Keratinocyte (primary cell): ENCODE data around the gene VIT. TPM values are rescaled to one million over a fixed set of nuclear protein-coding genes. Genes with fewer than 3 reads are reported as not detected.

Source experiments
- DNase-seq: peaks from one replicate; pipeline ENCODE4 v3.0.0-alpha.2; 2011; ENCODE audit warnings: low read depth, missing footprints, low spot score
- FAIRE-seq: peaks from 2 replicates; lab custom pipeline; 2011; peaks lifted over from hg19 to GRCh38; lab: Jason Lieb, UNC
- H2AFZ ChIP-seq: 2 replicates; pipeline ENCODE4 v1.6.0; 2012; ENCODE audit warnings: low read length, control low read depth, inconsistent platforms; ENCODE audit not compliant: control insufficient read depth
- H3K27ac ChIP-seq: 2 replicates; pipeline ENCODE4 v1.5.1; 2011; ENCODE audit warnings: low read length; ENCODE audit not compliant: control insufficient read depth, insufficient read depth
- H3K27me3 ChIP-seq: 3 replicates; pipeline ENCODE4 v1.6.0; 2011; ENCODE audit warnings: low read length; ENCODE audit not compliant: control insufficient read depth, insufficient read depth; ENCODE audit errors: extremely low read depth
- H3K36me3 ChIP-seq, 2 experiments: 2 replicates in 1 of 2; 3 replicates in 1 of 2; pipeline ENCODE4 v1.5.1; 2011; ENCODE audit warnings: low read length in 2 of 2, mild to moderate bottlenecking in 1 of 2; ENCODE audit not compliant: control insufficient read depth in 2 of 2, insufficient read depth in 2 of 2; ENCODE audit errors: extremely low read depth in 1 of 2
- H3K4me1 ChIP-seq: 3 replicates; pipeline ENCODE4 v1.5.1; 2011; ENCODE audit warnings: low read length; ENCODE audit not compliant: control insufficient read depth, insufficient read depth; ENCODE audit errors: extremely low read depth
- H3K4me2 ChIP-seq: 3 replicates; pipeline ENCODE4 v1.6.0; 2011; ENCODE audit warnings: low read depth, low read length; ENCODE audit not compliant: control insufficient read depth, insufficient read depth; ENCODE audit errors: extremely low read depth
- H3K4me3 ChIP-seq, 3 experiments: fragments of 200-600 bp in 1 of 3; sonication (generic) in 1 of 3; 2 replicates in 2 of 3; 3 replicates in 1 of 3; pipeline ENCODE4 v1.5.1; 2011 to 2016; ENCODE audit warnings: low read length in 3 of 3, mild to moderate bottlenecking in 3 of 3, control low read depth in 2 of 3, inconsistent platforms in 1 of 3, low read depth in 1 of 3, mixed read lengths in 1 of 3, mixed run types in 1 of 3, moderate library complexity in 1 of 3; ENCODE audit not compliant: control insufficient read depth in 2 of 3, insufficient read depth in 2 of 3; ENCODE audit errors: extremely low read depth in 1 of 3
- H3K79me2 ChIP-seq: 2 replicates; pipeline ENCODE4 v1.6.0; 2012; ENCODE audit warnings: low read length; ENCODE audit not compliant: control insufficient read depth, insufficient read depth
- H3K9ac ChIP-seq: 3 replicates; pipeline ENCODE4 v1.6.0; 2011; ENCODE audit warnings: low read length; ENCODE audit not compliant: control insufficient read depth, insufficient read depth; ENCODE audit errors: extremely low read depth
- H3K9me1 ChIP-seq: 3 replicates; pipeline ENCODE4 v1.6.0; 2011; ENCODE audit warnings: low read length; ENCODE audit not compliant: control insufficient read depth, insufficient read depth; ENCODE audit errors: extremely low read depth
- H3K9me3 ChIP-seq: 2 replicates; pipeline ENCODE4 v1.5.1; 2012; ENCODE audit warnings: low read depth, low read length; ENCODE audit not compliant: control insufficient read depth
- H4K20me1 ChIP-seq: 3 replicates; pipeline ENCODE4 v1.6.0; 2011; ENCODE audit warnings: low read length; ENCODE audit not compliant: control insufficient read depth, insufficient read depth; ENCODE audit errors: extremely low read depth
- CTCF ChIP-seq, 3 experiments: IDR thresholded peaks in 1 of 3; conservative IDR thresholded peaks in 1 of 3; optimal IDR thresholded peaks in 1 of 3; 2 replicates in 2 of 3; 3 replicates in 1 of 3; pipeline versions ENCODE3 to v1.5.1; 2011; ENCODE audit warnings: low read length in 3 of 3, mild to moderate bottlenecking in 3 of 3, moderate library complexity in 2 of 3, control low read depth in 1 of 3, inconsistent platforms in 1 of 3; ENCODE audit not compliant: insufficient read depth in 2 of 3; ENCODE audit errors: extremely low read depth in 1 of 3
- EZH2 ChIP-seq: IDR thresholded peaks from one replicate; pipeline ENCODE4 v1.6.1; 2012; ENCODE audit warnings: inconsistent platforms, mild to moderate bottlenecking, low read length, moderate library complexity
- dilution Hi-C: fragments of 300-500 bp; cut with MboI; formaldehyde crosslinking; loops from one replicate; pipeline ENCODE4 v1.7.0; 2020; ENCODE audit warnings: low sequenced_read_pairs; ENCODE audit not compliant: extremely low pct_ligation_motif_present
- polyA plus RNA-seq, 5 experiments: library from polyadenylated mRNA; depleted of rRNA in 3 of 5; stranded (reverse) in 3 of 5; stranded (forward) in 1 of 5; unstranded in 1 of 5; fragments of >200 nt; gene quantifications; 1 replicate in 1 of 5; 2 replicates in 3 of 5; 3 replicates in 1 of 5; pipeline versions ENCODE4 v1.2.1 to v1.2.3, GENCODE V29; 2011 to 2012; ENCODE audit warnings: missing spikeins in 2 of 5, low read depth in 1 of 5, low replicate concordance in 1 of 5

VIT gene
- polyA plus RNA-seq, 1 donor (not counting 4 experiments of a cell fraction or from before 2014, with no cell fraction given), result 0.79 TPM

GRCh38 chr2:36701391-36701795, 4.9 kb downstream of the VIT start:
- Histone ChIP-seq H3K36me3 (no peaks in the 10 kb centered on the region), H3K4me2 (peak overlapping the region; percentile 80), H3K9me3 (no peaks in the 10 kb centered on the region), H4K20me1 (no peaks in the 10 kb centered on the region), H3K79me2 (no peaks in the 10 kb centered on the region), H3K27me3 (no peaks in the 10 kb centered on the region), H2AFZ (peak overlapping the region; percentile 70), H3K9me1 (no peaks in the 10 kb centered on the region), H3K9ac (peak overlapping the region; percentile 46), H3K4me1 (peaks cover 61% of the 10 kb centered on the region), H3K27ac (peak overlapping the region; percentile 72), H3K4me3 (peak overlapping the region in 2 of 3 experiments; percentile 22 to 41)
- dilution Hi-C loops, result no loop called here
- DNase-seq (peak; percentile 81), FAIRE-seq (peak; percentile 81)
- peak in 1 of 3 experiments; percentile 25 for TF ChIP-seq CTCF (optimal IDR thresholded peaks at IDR 0.05 in 1 of 3, IDR thresholded peaks at IDR 0.05 in 1 of 3, conservative IDR thresholded peaks at IDR 0.05 in 1 of 3; ENCODE audit: extremely low read depth in 1 of 3, insufficient read depth in 2 of 3, low read length in 3 of 3)
- TF ChIP-seq EZH2, result no peak

GRCh38 chr2:36701918-36702317, 5.4 kb downstream of the VIT start:
- peak; percentile 62 for FAIRE-seq
- peak overlapping the region; percentile 80 for H3K4me2 ChIP-seq
- H3K9me3 ChIP-seq, result no peaks in the 10 kb centered on the region
- DNase-seq, result no peak
- H3K9ac ChIP-seq, result no peak overlapping the region
- H3K36me3 ChIP-seq, result no peaks in the 10 kb centered on the region
- H3K27ac ChIP-seq, result peak overlapping the region; percentile 45
- H2AFZ ChIP-seq, result no peak overlapping the region
- no peaks in the 10 kb centered on the region for H3K79me2 ChIP-seq
- dilution Hi-C loops, result no loop called here
- no peaks in the 10 kb centered on the region for H3K9me1 ChIP-seq
- no peaks in the 10 kb centered on the region for H3K27me3 ChIP-seq
- H3K4me3 ChIP-seq, result peak overlapping the region in 1 of 3 experiments; percentile 33
- no peaks in the 10 kb centered on the region for H4K20me1 ChIP-seq
- TF ChIP-seq EZH2 (no peak), CTCF (optimal IDR thresholded peaks at IDR 0.05 in 1 of 3, IDR thresholded peaks at IDR 0.05 in 1 of 3, conservative IDR thresholded peaks at IDR 0.05 in 1 of 3; ENCODE audit: extremely low read depth in 1 of 3, insufficient read depth in 2 of 3, low read length in 3 of 3) (no peak)
- peaks cover 61% of the 10 kb centered on the region for H3K4me1 ChIP-seq
